ENCODE measurements around the gene CCDC192. TPM values are rescaled to one million over a fixed set of nuclear protein-coding genes. Genes with fewer than 3 reads are reported as not detected.

CCDC192 gene
- total RNA-seq, 4 donors from 2014 or later, result not detected

- no peak overlapping the region for H3K4me3 ChIP-seq (ENCODE audit: low read depth, poor library complexity, severe bottlenecking)
- no peak for DNase-seq (ENCODE audit: low spot score in 2 of 2)
- intact Hi-C loops (cut with DNase I; ENCODE audit: low total_unique reads), result no loop called here
- TF ChIP-seq CTCF (IDR thresholded peaks at IDR 0.05), result no peak
- no peak for TF ChIP-seq POLR2A (IDR thresholded peaks at IDR 0.05)
- 70 to 79% methylated on average over 5 of the region's 5 CpGs for WGBS, 2 donors
Observed at GRCh38 chr5:127919006-127919796, 216.0 kb downstream of the CCDC192 start.

GRCh38 chr5:127919818-127920217 lies 216.6 kb downstream of the CCDC192 start:
- TF ChIP-seq CTCF (IDR thresholded peaks at IDR 0.05), result no peak
- no peak for TF ChIP-seq POLR2A (IDR thresholded peaks at IDR 0.05)
- no peak overlapping the region for H3K4me3 ChIP-seq (ENCODE audit: low read depth, poor library complexity, severe bottlenecking)
- intact Hi-C loops (cut with DNase I; ENCODE audit: low total_unique reads), result no loop called here
- DNase-seq (ENCODE audit: low spot score in 2 of 2), result no peak

- TF ChIP-seq POLR2A (IDR thresholded peaks at IDR 0.05) (no peak), CTCF (IDR thresholded peaks at IDR 0.05) (no peak)
- no peak for DNase-seq (ENCODE audit: low spot score in 2 of 2)
- H3K4me3 ChIP-seq (ENCODE audit: low read depth, poor library complexity, severe bottlenecking), result no peak overlapping the region
- intact Hi-C loops (cut with DNase I; ENCODE audit: low total_unique reads), result no loop called here
Observed at GRCh38 chr5:127920936-127921335, 217.7 kb downstream of the CCDC192 start.

- TF ChIP-seq POLR2A (IDR thresholded peaks at IDR 0.05) (no peak), CTCF (IDR thresholded peaks at IDR 0.05) (no peak)
- intact Hi-C loops (cut with DNase I; ENCODE audit: low total_unique reads), result no loop called here
- no peak for DNase-seq (ENCODE audit: low spot score in 2 of 2)
- no peak overlapping the region for H3K4me3 ChIP-seq (ENCODE audit: low read depth, poor library complexity, severe bottlenecking)
- 90 to 91% methylated on average over 2 of the region's 2 CpGs for WGBS, 2 donors
Observed at GRCh38 chr5:127922603-127923002, 219.4 kb downstream of the CCDC192 start.

GRCh38 chr5:127923804-127924570 lies 220.8 kb downstream of the CCDC192 start:
- no peak for DNase-seq (ENCODE audit: low spot score in 2 of 2)
- H3K4me3 ChIP-seq (ENCODE audit: low read depth, poor library complexity, severe bottlenecking), result no peak overlapping the region
- intact Hi-C loops (cut with DNase I; ENCODE audit: low total_unique reads), result no loop called here
- 58% methylated on average over 2 of the region's 2 CpGs for WGBS, 2 donors
- TF ChIP-seq POLR2A (IDR thresholded peaks at IDR 0.05) (no peak), CTCF (IDR thresholded peaks at IDR 0.05) (no peak)
